Measurements from ENCODE around the gene GRB7. TPM values are rescaled to one million over a fixed set of nuclear protein-coding genes. Genes with fewer than 3 reads are reported as not detected.

The GRB7 gene
- total and polyA plus RNA-seq, 9 of the 15 experiments (the other 6 are each of a cell fraction or from before 2014, with no cell fraction given) = 0.04 to 6.2 (median 2.2) TPM

GRCh38 chr17:39738568-39738901 lies 797 bp downstream of the GRB7 start:
- BruUV-seq (replicated peaks) = no TSS peak
- 3% methylated on average over 13 of the region's 13 CpGs for WGBS (ENCODE audit: insufficient coverage, low coverage, missing lambda C conversion rate)
- FAIRE-seq (no peak), ATAC-seq (peak; percentile 62), DNase-seq (ENCODE audit: extremely low read depth in 1 of 4, low spot score in 3 of 4) (peak in 3 of 4 experiments; percentile 45 to 58 (median 49))
- peak overlapping the region; percentile 69 for H3K4me2 ChIP-seq (ENCODE audit: insufficient read depth, low read length)
- no peaks in the 10 kb centered on the region for H3K9me1 ChIP-seq (ENCODE audit: control insufficient read depth, insufficient read depth, low read length)
- peak overlapping the region; percentile 44 for H3K4me3 ChIP-seq
- ChIA-PET POLR2A (no interaction called here), CTCF (ENCODE audit: low intra/inter-chr PET ratio) (no interaction called here)
- H3K79me2 ChIP-seq (ENCODE audit: control insufficient read depth, insufficient read depth, low read length) = no peaks in the 10 kb centered on the region
- intact Hi-C loops (cut with micrococcal nuclease) (no loop called here), in situ Hi-C loops (cut with MboI) (no loop called here)
- H3K27ac ChIP-seq (ENCODE audit: extremely low read depth, low read depth, low read length) = no peak overlapping the region
- H4K20me1 ChIP-seq (replicated peaks; ENCODE audit: control insufficient read depth, insufficient read depth, low read length) = no peaks in the 10 kb centered on the region
- no peaks in the 10 kb centered on the region for H3K9me3 ChIP-seq (replicated peaks; ENCODE audit: control insufficient read depth, insufficient read depth, low read depth, low read length)
- H3K4me1 ChIP-seq (replicated peaks in 1 of 2; ENCODE audit: control insufficient read depth in 2 of 2, insufficient read depth in 2 of 2, low read length in 2 of 2) = peaks cover 20 to 49% of the 10 kb centered on the region in 2 experiments
- H3K27me3 ChIP-seq (ENCODE audit: control insufficient read depth in 2 of 2, insufficient read depth in 2 of 2, low read length in 2 of 2) = no peaks in the 10 kb centered on the region
- H2AFZ ChIP-seq (ENCODE audit: low read depth, low read length) = peak overlapping the region; percentile 74
- H3K9ac ChIP-seq (ENCODE audit: insufficient read depth in 1 of 2, low read depth in 2 of 2, low read length in 2 of 2) = peak overlapping the region in 1 of 2 experiments; percentile 80; a peak in 3 of 4 replicates
- no peaks in the 10 kb centered on the region for H3K36me3 ChIP-seq (ENCODE audit: control insufficient read depth, insufficient read depth, low read length)
- no peak for TF ChIP-seq ZBTB17 (CRISPR knock-in tag; IDR thresholded peaks at IDR 0.05)
- no peak for TF ChIP-seq RAD51 (IDR thresholded peaks at IDR 0.05; ENCODE audit: borderline replicate concordance, low read depth)
- TF ChIP-seq RNF2 (IDR thresholded peaks at IDR 0.05) = no peak
- TF ChIP-seq PHF8 (IDR thresholded peaks at IDR 0.05; ENCODE audit: borderline replicate concordance, low read length) = peak; percentile 5; the same call in 1 of the 2 replicates
- no peak for TF ChIP-seq ZNF174 (CRISPR knock-in tag; IDR thresholded peaks at IDR 0.05)
- no peak for TF ChIP-seq TRIM25 (IDR thresholded peaks at IDR 0.05; ENCODE audit: borderline replicate concordance)
- no peak for TF ChIP-seq IRF9 (tag; IDR thresholded peaks at IDR 0.05)
- TF ChIP-seq PRDM10 (IDR thresholded peaks at IDR 0.05; ENCODE audit: partially characterized antibody) = no peak
- no peak for TF ChIP-seq BCOR (IDR thresholded peaks at IDR 0.05)
- no peak for TF ChIP-seq FUS (optimal IDR thresholded peaks at IDR 0.05; ENCODE audit: low read depth, low read length)
- no peak for TF ChIP-seq EP300 (IDR thresholded peaks at IDR 0.05; ENCODE audit: low read length)
- no peak for TF ChIP-seq TAF1 (IDR thresholded peaks at IDR 0.05; ENCODE audit: control insufficient read depth, extremely low read depth, insufficient read depth, low read length, severe bottlenecking)
- no peak for TF ChIP-seq KLF16 (IDR thresholded peaks at IDR 0.05)
- no peak for TF ChIP-seq ZBTB7A (IDR thresholded peaks at IDR 0.05; ENCODE audit: borderline replicate concordance, control insufficient read depth, low read depth, low read length)

All from K562 (cell line).